H9 (cell line): ENCODE measurements around the gene ALDH6A1. TPM values are rescaled to one million over a fixed set of nuclear protein-coding genes. Genes with fewer than 3 reads are reported as not detected.

Experiments
- DNase-seq: peaks from one replicate; pipeline ENCODE4 v3.0.0-alpha.2; 2017
- H2AFZ ChIP-seq: one replicate; pipeline ENCODE4 v1.6.1; 2013; ENCODE audit warnings: mild to moderate bottlenecking, low read length, control low read depth, moderate library complexity
- H2AK5ac ChIP-seq: 2 replicates; pipeline ENCODE4 v1.6.1; 2013; ENCODE audit warnings: low read length, control low read depth, mixed read lengths; ENCODE audit not compliant: insufficient read length
- H2BK120ac ChIP-seq: one replicate; pipeline ENCODE4 v1.6.1; 2013; ENCODE audit warnings: low read depth, mild to moderate bottlenecking, low read length, control low read depth, inconsistent platforms; ENCODE audit not compliant: poor library complexity, severe bottlenecking
- H2BK12ac ChIP-seq: 2 replicates; pipeline ENCODE4 v1.6.1; 2013; ENCODE audit warnings: low read length, control low read depth, mixed read lengths, low read depth; ENCODE audit not compliant: insufficient read length
- H2BK15ac ChIP-seq: 2 replicates; pipeline ENCODE4 v1.6.1; 2013; ENCODE audit warnings: low read depth, low read length, control low read depth
- H2BK20ac ChIP-seq: one replicate; pipeline ENCODE4 v1.6.1; 2013; ENCODE audit warnings: low read depth, mild to moderate bottlenecking, low read length, control low read depth, inconsistent platforms; ENCODE audit not compliant: poor library complexity, severe bottlenecking
- H2BK5ac ChIP-seq: 2 replicates; pipeline ENCODE4 v1.6.1; 2013; ENCODE audit warnings: low read length, control low read depth, mixed read lengths; ENCODE audit not compliant: insufficient read length
- H3K14ac ChIP-seq: 2 replicates; pipeline ENCODE4 v1.6.1; 2013; ENCODE audit warnings: low read length, control low read depth; ENCODE audit not compliant: insufficient read depth
- H3K18ac ChIP-seq: 2 replicates; pipeline ENCODE4 v1.6.1; 2013; ENCODE audit warnings: low read depth, mild to moderate bottlenecking, mixed read lengths, low read length, control low read depth; ENCODE audit not compliant: insufficient read length
- H3K23ac ChIP-seq: 2 replicates; pipeline ENCODE4 v1.6.1; 2013; ENCODE audit warnings: low read length, control low read depth, mixed read lengths, low read depth; ENCODE audit not compliant: insufficient read length
- H3K23me2 ChIP-seq: 2 replicates; pipeline ENCODE4 v1.6.1; 2013; ENCODE audit warnings: low read depth, mild to moderate bottlenecking, mixed read lengths, low read length, control low read depth; ENCODE audit not compliant: insufficient read length, poor library complexity, severe bottlenecking
- H3K27ac ChIP-seq: 2 replicates; pipeline ENCODE4 v1.5.1; 2013; ENCODE audit warnings: low read length, control low read depth, mixed read lengths, low read depth; ENCODE audit not compliant: insufficient read length
- H3K27me3 ChIP-seq: 2 replicates; pipeline ENCODE4 v1.6.1; 2013; ENCODE audit warnings: low read length, control low read depth, inconsistent platforms; ENCODE audit not compliant: insufficient read depth
- H3K4ac ChIP-seq: 2 replicates; pipeline ENCODE4 v1.6.1; 2013; ENCODE audit warnings: low read depth, mild to moderate bottlenecking, control low read depth, inconsistent platforms, low read length, moderate library complexity
- H3K4me1 ChIP-seq: 2 replicates; pipeline ENCODE4 v1.6.1; 2013; ENCODE audit warnings: low read length, control low read depth, inconsistent platforms; ENCODE audit not compliant: insufficient read depth
- H3K4me2 ChIP-seq: 2 replicates; pipeline ENCODE4 v1.6.1; 2013; ENCODE audit warnings: low read length, control low read depth, mixed read lengths; ENCODE audit not compliant: insufficient read length, insufficient read depth
- H3K56ac ChIP-seq: 2 replicates; pipeline ENCODE4 v1.6.1; 2013; ENCODE audit warnings: low read depth, mild to moderate bottlenecking, mixed read lengths, low read length, control low read depth; ENCODE audit not compliant: insufficient read length
- H3K79me1 ChIP-seq: 2 replicates; pipeline ENCODE4 v1.6.1; 2013; ENCODE audit warnings: low read depth, mild to moderate bottlenecking, moderate library complexity, low read length, control low read depth, inconsistent platforms; ENCODE audit not compliant: insufficient read depth, poor library complexity, severe bottlenecking
- H3K79me2 ChIP-seq: 2 replicates; pipeline ENCODE4 v1.6.1; 2013; ENCODE audit warnings: low read length, control low read depth, inconsistent platforms; ENCODE audit not compliant: insufficient read depth
- H3K9ac ChIP-seq: 2 replicates; pipeline ENCODE4 v1.6.1; 2013; ENCODE audit warnings: low read length, control low read depth, mixed read lengths; ENCODE audit not compliant: insufficient read length; ENCODE audit errors: extremely low read depth
- H3K9me3 ChIP-seq: one replicate; pipeline ENCODE4 v1.6.1; 2013; ENCODE audit warnings: low read depth, low read length, inconsistent platforms; ENCODE audit not compliant: control insufficient read depth
- H3T11ph ChIP-seq: one replicate; pipeline ENCODE4 v1.6.1; 2013; ENCODE audit warnings: mild to moderate bottlenecking, low read length, control low read depth, inconsistent platforms
- H4K20me1 ChIP-seq: one replicate; pipeline ENCODE4 v1.6.1; 2013; ENCODE audit not compliant: control insufficient read depth, insufficient read length, insufficient read depth
- H4K5ac ChIP-seq: 2 replicates; pipeline ENCODE4 v1.6.1; 2013; ENCODE audit warnings: low read depth, mild to moderate bottlenecking, mixed read lengths, low read length, control low read depth; ENCODE audit not compliant: insufficient read length
- H4K8ac ChIP-seq: replicated peaks from 2 replicates; pipeline ENCODE4 v1.6.1; 2013; ENCODE audit warnings: low read length, control low read depth, mixed read lengths, low read depth; ENCODE audit not compliant: insufficient read length
- H4K91ac ChIP-seq: 2 replicates; pipeline ENCODE4 v1.6.1; 2013; ENCODE audit warnings: low read depth, mild to moderate bottlenecking, moderate library complexity, mixed read lengths, low read length, control low read depth; ENCODE audit not compliant: insufficient read length
- H3K27ac Mint-ChIP-seq, 3 experiments: 2 replicates in 2 of 3; 3 replicates in 1 of 3; pipeline ENCODE4 v1.8.0; 2020 to 2021; ENCODE audit warnings: mixed read lengths in 3 of 3, mild to moderate bottlenecking in 1 of 3, moderate library complexity in 1 of 3
- H3K27me3 Mint-ChIP-seq: 2 replicates; pipeline ENCODE4 v1.8.0; 2021; ENCODE audit warnings: low read depth, mild to moderate bottlenecking, moderate library complexity, mixed read lengths
- H3K36me3 Mint-ChIP-seq, 3 experiments: 2 replicates in 2 of 3; 3 replicates in 1 of 3; pipeline ENCODE4 v1.8.0; 2020 to 2021; ENCODE audit warnings: low read depth in 3 of 3, mixed read lengths in 3 of 3; ENCODE audit not compliant: insufficient read depth in 1 of 3
- H3K4me1 Mint-ChIP-seq, 2 experiments: 2 replicates each; pipeline ENCODE4 v1.8.0; 2020; ENCODE audit warnings: mixed read lengths in 2 of 2
- H3K4me3 Mint-ChIP-seq, 2 experiments: 2 replicates in 1 of 2; 3 replicates in 1 of 2; pipeline ENCODE4 v1.8.0; 2020 to 2021; ENCODE audit warnings: mild to moderate bottlenecking in 2 of 2, mixed read lengths in 2 of 2, moderate library complexity in 1 of 2
- H3K9me3 Mint-ChIP-seq, 2 experiments: 2 replicates in 1 of 2; 3 replicates in 1 of 2; pipeline ENCODE4 v1.8.0; 2020; ENCODE audit warnings: mild to moderate bottlenecking in 2 of 2, mixed read lengths in 2 of 2, moderate library complexity in 1 of 2
- WGBS: extraction: QIAGEN DNeasy Blood & Tissue Kit; methylation state at CpG from one replicate; pipeline ENCODE4 v1.1.7; 2013; ENCODE audit warnings: missing lambda C conversion rate, low lambda C conversion rate, mixed read lengths; ENCODE audit not compliant: insufficient read length; ENCODE audit errors: extremely low coverage; 5-methylcytosine and 5-hydroxymethylcytosine counted together
- total RNA-seq: library from RNA; stranded (reverse); gene quantifications from 2 replicates; pipeline ENCODE4 v1.2.1, GENCODE V29; 2021
- TF ChIP-seq, protein P1 (sequence below): fragments of 200-600 bp; sonication (generic); conservative IDR thresholded peaks from 3 replicates; pipeline ENCODE4 v1.8.0; 2021; ENCODE audit warnings: antibody characterized with exemption, mild to moderate bottlenecking

The ALDH6A1 gene
- total RNA-seq, 1 experiment from 2014 or later: 37.8 TPM

- H3K27ac Mint-ChIP-seq: no peak overlapping the region
- no CpG with 5 or more reads among the region's 4 CpGs for WGBS
Measured at GRCh38 chr14:74022346-74022745, 61.9 kb downstream of the ALDH6A1 start.

More at GRCh38 chr14:74022346-74022745, 61.9 kb downstream of the ALDH6A1 start:
- H3K27me3 Mint-ChIP-seq: no peaks in the 10 kb centered on the region; the same call in 1 of the 2 replicates
- Histone ChIP-seq H2BK120ac (no peak overlapping the region), H3K4me1 (no peaks in the 10 kb centered on the region), H3K4ac (no peak overlapping the region), H2BK15ac (no peak overlapping the region), H3K14ac (no peak overlapping the region), H3T11ph (no peak overlapping the region), H2BK5ac (no peak overlapping the region), H3K23ac (no peak overlapping the region), H3K9ac (no peak overlapping the region), H2AK5ac (no peak overlapping the region), H3K27me3 (no peaks in the 10 kb centered on the region), H3K79me2 (no peaks in the 10 kb centered on the region), H2BK12ac (no peak overlapping the region), H4K20me1 (no peaks in the 10 kb centered on the region), H4K91ac (no peak overlapping the region), H3K23me2 (peaks cover 11% of the 10 kb centered on the region), H3K18ac (no peak overlapping the region), H3K79me1 (no peaks in the 10 kb centered on the region), H3K4me2 (no peak overlapping the region), H2BK20ac (no peak overlapping the region), H3K27ac (no peak overlapping the region), H3K56ac (no peak overlapping the region), H4K8ac (no peak overlapping the region), H4K5ac (no peak overlapping the region), H3K9me3 (no peaks in the 10 kb centered on the region), H2AFZ (no peak overlapping the region)
- no peaks in the 10 kb centered on the region; a peak in 1 of 7 replicates for H3K36me3 Mint-ChIP-seq
- no peaks in the 10 kb centered on the region for H3K9me3 Mint-ChIP-seq
- TF ChIP-seq, protein P1, sequence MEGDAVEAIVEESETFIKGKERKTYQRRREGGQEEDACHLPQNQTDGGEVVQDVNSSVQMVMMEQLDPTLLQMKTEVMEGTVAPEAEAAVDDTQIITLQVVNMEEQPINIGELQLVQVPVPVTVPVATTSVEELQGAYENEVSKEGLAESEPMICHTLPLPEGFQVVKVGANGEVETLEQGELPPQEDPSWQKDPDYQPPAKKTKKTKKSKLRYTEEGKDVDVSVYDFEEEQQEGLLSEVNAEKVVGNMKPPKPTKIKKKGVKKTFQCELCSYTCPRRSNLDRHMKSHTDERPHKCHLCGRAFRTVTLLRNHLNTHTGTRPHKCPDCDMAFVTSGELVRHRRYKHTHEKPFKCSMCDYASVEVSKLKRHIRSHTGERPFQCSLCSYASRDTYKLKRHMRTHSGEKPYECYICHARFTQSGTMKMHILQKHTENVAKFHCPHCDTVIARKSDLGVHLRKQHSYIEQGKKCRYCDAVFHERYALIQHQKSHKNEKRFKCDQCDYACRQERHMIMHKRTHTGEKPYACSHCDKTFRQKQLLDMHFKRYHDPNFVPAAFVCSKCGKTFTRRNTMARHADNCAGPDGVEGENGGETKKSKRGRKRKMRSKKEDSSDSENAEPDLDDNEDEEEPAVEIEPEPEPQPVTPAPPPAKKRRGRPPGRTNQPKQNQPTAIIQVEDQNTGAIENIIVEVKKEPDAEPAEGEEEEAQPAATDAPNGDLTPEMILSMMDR: no peak
- no peak for DNase-seq
- H3K4me1 Mint-ChIP-seq: peaks cover 10 to 12% of the 10 kb centered on the region in 2 experiments
- no peak overlapping the region for H3K4me3 Mint-ChIP-seq
